Stimulated activated CD8-positive, alpha-beta memory T cell treated with anti-CD3 and anti-CD28 coated beads, Interleukin-15, amount 100 ng/mL, for 48 hours (primary cell): ENCODE measurements around the gene TLE6.
A peak's percentile ranks its signal among the peaks of the same experiment; 100 is the strongest.
"Not testable (repeated sequence)": the region's sequence is repeated elsewhere in the genome, so short reads cannot be mapped to it uniquely, and the experiment has no call there.

Source experiments
- DNase-seq, 2 donors: peaks; one replicate each; pipeline ENCODE4 v3.0.0-alpha.2; 2020; ENCODE audit warnings: low read depth in 2 of 2

The TLE6 gene

GRCh38 chr19:3028305-3029064 lies 51.1 kb downstream of the TLE6 start:
- no peak for DNase-seq

DNA sequence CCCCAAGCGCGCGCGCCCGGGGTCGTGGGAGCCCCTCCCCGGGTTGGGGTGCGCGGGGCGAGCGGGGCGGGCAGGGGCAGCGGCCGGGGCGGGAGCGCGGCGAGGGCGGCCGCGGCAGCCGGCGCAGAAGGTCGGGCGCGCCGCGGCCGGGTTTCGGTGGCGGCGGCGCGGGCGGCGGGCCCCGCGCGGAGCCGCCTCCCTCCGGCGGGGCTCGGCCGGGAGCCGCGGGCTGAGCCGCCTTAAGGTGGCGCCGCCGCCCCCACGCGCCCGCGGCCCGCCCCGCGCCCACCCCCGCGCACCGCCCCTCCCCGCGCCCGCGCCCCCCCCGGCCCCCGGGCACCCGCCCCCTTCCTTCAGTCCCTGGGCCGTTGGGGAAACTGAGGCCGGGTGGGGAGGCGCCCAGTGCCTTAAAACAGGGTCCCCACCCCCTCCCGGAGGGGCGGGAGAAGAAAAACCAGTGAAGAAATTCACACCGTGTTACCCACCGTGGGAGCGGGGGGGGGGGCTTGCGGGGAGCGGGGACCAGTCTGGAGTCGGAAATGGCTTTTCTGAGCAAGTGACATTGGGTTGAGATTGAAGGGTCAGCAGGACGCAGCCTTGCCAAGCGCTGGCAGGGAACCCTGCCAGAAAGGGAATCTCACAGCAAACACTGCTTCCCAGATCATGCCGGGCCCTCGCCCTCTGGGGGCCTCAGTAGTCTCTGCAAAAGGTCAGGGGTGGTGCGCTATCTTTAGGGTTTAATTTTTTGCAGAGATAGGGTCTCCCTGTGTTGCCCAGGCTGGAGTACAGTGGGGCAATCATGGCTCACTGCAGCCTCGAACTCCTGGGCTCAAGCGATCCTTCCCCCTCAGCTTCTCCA lies 51.9 kb downstream of the TLE6 start, which contains the start of gene TLE2:
TSS of gene TLE2 (minus strand) at position 216 of the 859 bp plus-strand sequence. CDS start 376 bp downstream, outside the sequence.
- no peak for DNase-seq

- no peak for DNase-seq
Observed at GRCh38 chr19:3031607-3031867, 54.2 kb downstream of the TLE6 start.

- DNase-seq, result no peak
Observed at GRCh38 chr19:3033595-3034405, 56.4 kb downstream of the TLE6 start.

GRCh38 chr19:3034406-3034655 lies 57.0 kb downstream of the TLE6 start:
- no peak for DNase-seq

DNA sequence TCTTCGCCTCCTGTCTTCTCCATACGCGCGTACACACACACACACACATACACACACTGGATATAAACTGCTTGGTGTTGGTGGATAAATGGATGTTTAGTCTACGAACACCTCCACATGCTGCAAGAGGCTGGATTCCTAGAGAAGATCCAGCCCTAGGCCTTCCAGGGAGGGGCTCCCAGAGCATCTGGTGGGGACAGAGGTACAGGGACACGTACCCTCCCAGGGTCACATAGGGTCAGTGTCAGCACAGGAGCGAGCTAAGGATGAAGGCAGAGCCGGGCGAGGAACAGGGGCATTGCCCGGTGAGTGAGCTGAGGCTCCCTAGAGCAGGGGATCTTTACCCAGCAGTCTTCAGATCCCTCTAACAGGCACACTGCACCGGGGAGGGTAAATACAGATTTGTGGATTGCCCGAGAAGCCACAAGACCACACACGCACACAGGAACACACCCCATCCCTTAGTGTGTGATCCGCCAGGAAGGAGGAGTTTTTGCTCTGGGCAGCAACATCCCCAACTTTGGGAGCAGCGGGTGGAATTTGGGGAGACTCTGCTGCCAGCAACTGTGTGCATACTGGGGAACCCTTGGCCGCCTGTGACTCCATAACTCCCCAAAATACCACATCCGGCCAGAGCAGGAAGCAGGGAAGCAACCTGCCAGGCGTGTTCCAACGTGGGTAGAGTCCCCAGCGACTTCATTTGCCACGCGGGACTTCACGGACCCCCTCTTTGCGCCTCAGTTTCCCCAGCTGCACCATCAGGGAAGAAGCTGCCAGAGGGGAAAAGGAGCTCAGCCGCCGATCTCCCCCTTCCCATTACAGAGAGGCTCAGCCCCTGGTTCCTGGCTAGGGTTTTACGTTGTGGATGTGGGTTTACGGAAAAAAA lies 57.5 kb downstream of the TLE6 start:
- DNase-seq, result no peak

DNA sequence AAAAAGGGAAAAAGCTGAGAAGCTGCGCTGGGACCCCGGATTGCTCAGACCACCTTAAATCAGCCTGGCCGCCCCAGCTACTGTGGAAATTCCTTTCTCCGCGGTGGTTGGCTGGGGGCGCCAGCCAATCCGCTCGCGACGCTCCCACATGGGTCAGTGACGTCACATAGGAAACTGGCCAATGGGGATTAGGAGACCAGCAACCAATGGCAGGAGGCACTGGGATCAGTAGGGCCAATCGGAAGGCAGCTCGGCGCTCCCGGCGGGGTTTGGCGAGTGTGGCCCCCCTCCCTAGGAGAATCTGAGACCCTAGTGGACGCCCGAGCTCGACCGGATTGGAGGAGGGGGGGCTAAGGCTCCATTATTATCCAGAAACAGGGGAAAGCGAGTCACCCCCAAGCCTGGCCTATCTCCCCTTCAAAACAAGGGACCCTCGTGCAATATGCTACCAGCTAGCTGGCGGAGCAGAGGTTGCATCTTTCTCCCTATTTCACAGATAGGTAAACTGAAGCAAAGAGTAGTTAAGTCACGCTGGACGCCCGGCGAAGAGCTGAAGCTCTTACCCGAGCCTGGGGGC lies 58.3 kb downstream of the TLE6 start:
- peak; percentile 92 to 93 for DNase-seq

GRCh38 chr19:3036119-3036976 lies 59.0 kb downstream of the TLE6 start:
- DNase-seq, result peak; percentile 75 to 76

DNA sequence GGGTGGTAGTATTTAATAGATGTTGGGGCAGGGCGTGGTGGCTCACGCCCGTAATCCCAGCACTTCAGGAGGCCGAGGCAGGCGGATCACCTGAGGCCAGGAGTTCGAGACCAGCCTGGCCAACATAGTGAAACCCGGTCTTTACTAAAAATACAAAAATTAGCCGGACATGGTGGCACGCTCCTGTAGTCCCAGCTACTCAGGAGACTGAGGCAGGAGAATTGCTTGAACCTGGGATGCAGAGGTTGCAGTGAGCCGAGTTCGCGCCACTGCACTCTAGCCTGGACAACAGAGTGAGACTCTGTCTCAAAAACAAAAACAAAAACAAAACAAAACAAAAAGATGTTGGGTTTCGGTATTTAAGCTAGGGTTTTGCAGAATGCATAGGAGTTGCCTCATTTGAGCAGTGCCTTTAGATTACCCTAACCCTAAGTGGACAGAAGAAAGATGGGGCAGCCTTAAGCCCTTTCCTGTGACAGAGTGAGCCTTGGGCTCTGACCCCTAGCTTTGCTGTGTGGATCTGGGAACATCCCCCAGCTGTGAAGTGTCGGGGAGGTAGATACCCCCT lies 59.7 kb downstream of the TLE6 start:
- not testable (repeated sequence) for DNase-seq

GRCh38 chr19:3038214-3038613 lies 60.9 kb downstream of the TLE6 start:
- DNase-seq, result no peak

DNA sequence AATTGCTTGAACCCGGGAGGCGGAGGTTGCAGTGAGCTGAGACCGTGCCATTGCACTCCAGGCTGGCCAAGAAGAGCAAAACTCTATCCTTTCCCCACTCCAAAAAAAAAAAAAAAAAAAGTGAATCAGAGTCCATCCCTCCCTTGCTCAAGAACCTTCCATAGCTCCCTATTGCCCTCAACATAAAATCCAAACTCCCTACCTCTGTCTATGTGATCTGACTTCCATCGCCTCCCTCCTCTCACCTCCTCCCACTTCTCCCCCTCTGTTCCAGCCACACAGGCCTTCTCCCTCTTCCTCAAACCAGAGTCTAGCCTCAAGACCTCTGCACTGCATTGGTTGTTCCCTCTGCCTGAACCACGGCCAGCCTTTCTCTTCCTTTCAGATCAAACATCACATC lies 61.8 kb downstream of the TLE6 start:
- no peak for DNase-seq

DNA sequence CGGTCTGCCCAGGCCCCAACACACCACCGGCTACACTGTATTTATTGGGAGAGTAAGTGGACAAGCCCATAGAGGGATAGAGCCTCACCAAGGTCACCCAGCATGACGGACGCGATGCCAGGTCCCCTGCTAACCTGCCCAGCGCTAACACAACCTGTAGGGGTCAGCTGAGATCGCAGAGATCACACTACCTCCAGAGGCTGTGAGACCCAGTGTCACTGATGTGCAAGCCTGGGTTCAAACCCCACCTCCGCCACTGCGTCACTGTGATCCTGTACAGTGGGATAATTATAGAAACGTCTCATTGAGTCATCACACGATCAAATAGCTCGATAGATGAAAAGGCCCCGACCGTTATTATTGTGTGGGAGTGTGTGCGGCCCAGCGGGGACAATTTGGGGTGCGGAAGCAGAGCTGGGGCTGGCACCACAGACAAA lies 62.3 kb downstream of the TLE6 start:
- no peak for DNase-seq

DNA sequence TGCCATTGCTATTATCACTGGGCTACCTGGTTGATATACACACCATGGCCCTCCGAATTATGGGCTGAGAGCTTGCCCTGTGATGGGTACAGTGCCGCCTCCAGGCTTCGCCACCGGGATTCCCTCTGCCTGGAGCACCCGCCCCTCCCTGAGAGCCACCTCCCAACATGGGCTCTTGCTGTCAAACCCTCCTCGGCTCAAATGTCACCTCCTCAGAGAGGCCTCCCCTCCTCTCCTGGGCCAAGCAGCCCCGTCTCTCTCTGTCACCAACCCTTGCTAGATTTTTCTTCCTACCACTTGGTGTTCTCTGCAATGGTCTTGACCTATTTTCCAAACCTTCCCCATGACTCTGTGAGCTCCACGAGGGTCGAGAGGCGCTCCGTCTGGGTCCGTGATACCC lies 64.0 kb downstream of the TLE6 start:
- DNase-seq, result no peak

GRCh38 chr19:3041761-3042620 lies 64.6 kb downstream of the TLE6 start:
- DNase-seq, result no peak

GRCh38 chr19:3042621-3043267 lies 65.4 kb downstream of the TLE6 start:
- DNase-seq, result no peak
